Body of pancreas (tissue), 4 donors: ENCODE data around the gene CCT8.

Experiments
- CTCF ChIP-seq, 7 experiments: fragments of 450-650 bp in 4 of 7; fragments of 200-600 bp in 3 of 7; sonication (generic) in 3 of 7; IDR thresholded peaks; one replicate each; pipeline ENCODE4 v1.5.1; 2016 to 2019; ENCODE audit warnings: antibody characterized with exemption in 7 of 7
- POLR2A ChIP-seq, 3 donors: fragments of 450-650 bp; IDR thresholded peaks; one replicate each; pipeline ENCODE4 v1.6.1; 2016; ENCODE audit warnings: antibody characterized with exemption in 3 of 3, mild to moderate bottlenecking in 2 of 3

GRCh38 chr21:29102791-29103257 lies 29.4 kb upstream of the CCT8 start:
- TF ChIP-seq CTCF (IDR thresholded peaks at IDR 0.05) (no peak), POLR2A (IDR thresholded peaks at IDR 0.05) (no peak)
